ENCODE data around the gene XRCC1. TPM values are rescaled to one million over a fixed set of nuclear protein-coding genes. Genes with fewer than 3 reads are reported as not detected.

XRCC1 gene
- total RNA-seq: 17.9 TPM
- long read RNA-seq, transcript XRCC1-201 (17 exons, 2,802 nt): major isoform, 8 of 24 reads
- long read RNA-seq, partial matches to known transcripts: 14 of 24 reads
- long read RNA-seq, other reads (novel, unspliced or antisense): 2 of 24 reads

- peak; percentile 98 for DNase-seq (ENCODE audit: low spot score)
- intact Hi-C loops (cut with DNase I): loop anchor here (1.0 kb wide), 1 partner anchor 21 kb away; the partner anchor contains the start of genes IRGQ and ZNF576
These were observed at the start of gene XRCC1, which contains the start of gene PINLYP for GRCh38 chr19:43575156-43575950. TSS of gene XRCC1 (minus strand) at chr19:43575527. CDS start at chr19:43575458, 69 bp downstream. TSS of gene PINLYP (plus strand) at chr19:43575801. CDS start at chr19:43577192, 1,391 bp downstream.

GRCh38 chr19:43624933-43625332 lies 49.6 kb upstream of the XRCC1 start:
- no peak for DNase-seq (ENCODE audit: low spot score)
- intact Hi-C loops (cut with DNase I): no loop called here

GRCh38 chr19:43623889-43624670 lies 48.8 kb upstream of the XRCC1 start:
- no peak for DNase-seq (ENCODE audit: low spot score)
- intact Hi-C loops (cut with DNase I): no loop called here

- DNase-seq (ENCODE audit: low spot score): no peak
- intact Hi-C loops (cut with DNase I): no loop called here
These were observed 47.6 kb upstream of the XRCC1 start for GRCh38 chr19:43622956-43623355.

- DNase-seq (ENCODE audit: low spot score): no peak
- intact Hi-C loops (cut with DNase I): no loop called here
These were observed 46.7 kb upstream of the XRCC1 start for GRCh38 chr19:43622070-43622469.

- DNase-seq (ENCODE audit: low spot score): no peak
- intact Hi-C loops (cut with DNase I): no loop called here
These were observed 45.0 kb upstream of the XRCC1 start for GRCh38 chr19:43620061-43621001.

GRCh38 chr19:43619262-43620060 lies 44.1 kb upstream of the XRCC1 start, which contains the start of gene ZNF428:
TSS of gene ZNF428 (minus strand) at chr19:43619629. CDS start at chr19:43614304, 5,325 bp downstream.
- DNase-seq (ENCODE audit: low spot score): peak; percentile 92
- intact Hi-C loops (cut with DNase I): loop anchor here (1.0 kb wide), 1 partner anchor 23 kb away; the partner anchor contains the start of genes IRGQ and ZNF576

GRCh38 chr19:43618921-43619261 lies 43.6 kb upstream of the XRCC1 start:
- no peak for DNase-seq (ENCODE audit: low spot score)

GRCh38 chr19:43616954-43617353 lies 41.6 kb upstream of the XRCC1 start:
- no peak for DNase-seq (ENCODE audit: low spot score)
- intact Hi-C loops (cut with DNase I): no loop called here

More at GRCh38 chr19:43618921-43619261, 43.6 kb upstream of the XRCC1 start:
- intact Hi-C loops (cut with DNase I): loop anchor here (1.0 kb wide), 1 partner anchor 23 kb away; the partner anchor contains the start of genes IRGQ and ZNF576

- intact Hi-C loops (cut with DNase I): no loop called here
- no peak for DNase-seq (ENCODE audit: low spot score)
These were observed 41.0 kb upstream of the XRCC1 start for GRCh38 chr19:43616306-43616705.

- intact Hi-C loops (cut with DNase I): no loop called here
- no peak for DNase-seq (ENCODE audit: low spot score)
These were observed 37.0 kb upstream of the XRCC1 start for GRCh38 chr19:43612374-43612773.

- no peak for DNase-seq (ENCODE audit: low spot score)
- intact Hi-C loops (cut with DNase I): no loop called here
These were observed 36.5 kb upstream of the XRCC1 start, which contains the start of gene SRRM5 for GRCh38 chr19:43611788-43612187. TSS of gene SRRM5 (plus strand) at chr19:43612088. CDS start at chr19:43612122, 34 bp downstream.

- DNase-seq (ENCODE audit: low spot score): no peak
These were observed 35.2 kb upstream of the XRCC1 start for GRCh38 chr19:43610493-43610892.

GRCh38 chr19:43609872-43610271 lies 34.5 kb upstream of the XRCC1 start:
- intact Hi-C loops (cut with DNase I): no loop called here

More at GRCh38 chr19:43610493-43610892, 35.2 kb upstream of the XRCC1 start:
- intact Hi-C loops (cut with DNase I): no loop called here

GRCh38 chr19:43607238-43608205 lies 32.2 kb upstream of the XRCC1 start:
- DNase-seq (ENCODE audit: low spot score): no peak
- intact Hi-C loops (cut with DNase I): no loop called here

More at GRCh38 chr19:43609872-43610271, 34.5 kb upstream of the XRCC1 start:
- DNase-seq (ENCODE audit: low spot score): no peak

GRCh38 chr19:43606569-43607229 lies 31.4 kb upstream of the XRCC1 start:
- DNase-seq (ENCODE audit: low spot score): no peak
- intact Hi-C loops (cut with DNase I): no loop called here
